Central memory CD4-positive, alpha-beta T cell (primary cell): ENCODE measurements around the gene SDCCAG8.
"Not testable (repeated sequence)": the region's sequence is repeated elsewhere in the genome, so short reads cannot be mapped to it uniquely, and the experiment has no call there.

Experiments used
- DNase-seq: peaks from one replicate; pipeline ENCODE4 v3.0.0; 2022

The SDCCAG8 gene

DNA sequence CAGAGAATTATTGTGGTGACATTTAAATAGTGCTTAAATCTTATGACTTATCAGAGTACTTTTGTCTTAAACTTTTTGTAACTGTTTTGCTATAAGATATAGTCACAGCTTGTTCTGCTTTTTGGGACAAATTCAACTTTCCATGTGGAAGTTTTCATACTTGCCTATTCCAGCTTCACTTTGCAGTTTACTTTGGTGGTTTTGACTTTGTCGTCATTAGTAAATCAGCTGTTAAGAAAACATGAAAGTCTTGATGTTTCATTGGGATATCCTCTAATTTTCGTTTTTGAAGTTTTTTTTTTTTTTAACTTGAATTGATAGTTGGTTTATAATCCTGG is 31.3 kb downstream of the SDCCAG8 start:
- DNase-seq = no peak

DNA sequence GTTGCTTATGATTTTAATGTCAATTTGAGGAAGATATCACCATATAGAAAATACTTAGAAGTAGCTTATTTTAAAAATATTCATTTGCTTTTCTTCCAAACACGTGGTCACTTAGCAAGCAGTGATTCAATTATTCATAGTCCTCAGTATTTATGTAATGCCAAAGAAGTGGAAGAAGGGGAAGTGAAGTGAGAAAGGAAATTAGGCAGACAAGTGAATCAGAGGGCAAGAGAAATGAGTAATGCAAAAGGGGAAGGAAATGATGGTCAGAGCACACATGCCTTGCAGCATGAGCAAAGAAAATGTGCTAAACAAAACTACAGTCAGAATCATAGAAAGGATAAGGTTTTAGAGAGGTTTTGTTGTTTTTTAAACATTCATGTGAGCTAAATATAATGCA is 31.8 kb downstream of the SDCCAG8 start:
- DNase-seq = no peak

DNA sequence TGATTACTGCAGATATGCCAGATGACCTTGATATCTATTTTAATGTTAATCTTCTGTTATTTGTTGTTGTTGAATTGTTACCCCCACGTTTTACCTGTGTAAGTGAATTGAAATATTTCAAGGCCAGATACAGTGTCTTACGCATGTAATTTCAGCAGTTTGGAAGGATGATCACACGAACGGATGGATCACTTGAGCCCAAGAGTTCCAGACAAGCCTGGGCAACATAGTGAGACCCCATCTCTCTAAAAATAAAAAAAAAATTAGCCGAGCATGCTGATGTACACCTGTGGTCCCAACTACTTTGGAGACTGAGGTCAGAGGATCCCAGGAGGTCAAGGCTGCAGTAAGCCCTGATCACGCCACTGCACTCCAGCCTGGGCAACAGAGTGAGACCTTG is 32.2 kb downstream of the SDCCAG8 start:
- DNase-seq = no peak

DNA sequence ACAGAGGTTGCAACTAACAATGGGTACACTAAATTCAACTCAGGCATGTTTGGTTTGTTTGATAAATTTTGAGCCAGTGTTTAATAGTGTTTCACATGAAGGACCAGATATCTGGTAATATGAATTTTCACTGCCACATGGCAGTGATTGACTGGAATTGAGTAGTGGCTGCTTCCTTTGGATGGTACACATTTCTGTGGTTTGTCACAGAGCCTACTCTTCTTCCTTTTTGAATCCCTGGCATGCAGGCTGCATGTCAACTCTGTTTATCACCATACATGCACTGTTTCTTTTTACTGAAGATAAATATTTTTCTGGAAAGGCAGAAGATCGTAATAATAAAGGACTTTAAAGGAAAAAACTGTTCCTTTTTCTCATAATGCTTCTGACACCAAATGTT is 35.5 kb downstream of the SDCCAG8 start:
- DNase-seq = no peak

DNA sequence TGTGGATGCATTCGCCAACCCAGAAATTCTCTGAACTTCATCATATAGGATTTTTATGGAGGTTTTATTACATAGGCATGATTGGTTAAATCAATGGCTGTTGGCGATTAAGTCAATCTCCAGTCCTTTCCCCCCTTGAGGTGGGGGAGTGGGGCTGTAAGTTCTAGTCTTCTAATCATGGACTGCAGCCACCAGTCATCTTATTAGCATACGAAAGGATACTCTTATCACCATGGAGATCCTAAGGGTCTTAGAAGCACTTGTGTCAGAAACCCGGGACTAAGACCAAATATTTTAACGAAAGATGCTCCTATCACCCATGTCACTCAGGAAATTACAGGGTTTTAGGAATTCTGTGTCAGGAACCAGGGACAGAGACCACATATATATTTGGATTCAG is 36.3 kb downstream of the SDCCAG8 start:
- no peak for DNase-seq

DNA sequence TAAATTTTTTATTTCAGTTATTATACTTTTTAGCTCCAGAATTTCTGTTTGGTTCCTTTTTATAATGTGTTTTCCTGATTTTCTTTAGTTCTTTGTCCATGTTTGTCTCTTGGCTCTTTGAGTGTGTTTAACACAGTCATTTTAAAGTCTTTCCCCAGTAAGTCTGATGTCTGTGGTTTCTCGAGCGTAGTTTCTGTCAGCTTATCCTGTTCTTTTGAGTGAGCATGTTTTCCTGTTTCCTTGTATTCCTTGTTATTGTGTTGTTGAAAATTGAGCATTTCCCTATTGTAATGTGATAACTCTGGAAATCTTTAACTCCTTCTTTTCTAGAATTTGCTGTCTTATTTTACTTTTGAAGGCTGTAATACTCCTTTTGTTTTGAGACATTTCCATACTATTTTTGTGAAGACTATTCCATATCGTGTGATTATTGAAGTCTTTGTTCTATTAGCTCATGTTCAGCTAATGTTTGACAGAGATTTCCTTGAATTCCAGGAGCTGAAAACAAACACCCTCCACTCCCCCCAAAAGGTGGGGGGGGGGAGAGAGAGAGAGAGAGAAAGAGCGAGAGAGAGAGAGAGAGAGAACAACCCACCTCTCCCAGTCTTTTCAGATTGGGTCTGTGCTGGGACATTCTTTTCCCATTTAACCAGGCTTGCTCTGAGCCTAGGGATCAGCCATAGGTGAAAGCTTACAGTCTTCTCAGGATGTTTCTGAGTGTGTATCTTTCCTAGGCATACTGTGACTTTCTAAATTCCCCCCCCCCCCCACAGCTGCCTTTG is 38.3 kb downstream of the SDCCAG8 start:
- no peak for DNase-seq

DNA sequence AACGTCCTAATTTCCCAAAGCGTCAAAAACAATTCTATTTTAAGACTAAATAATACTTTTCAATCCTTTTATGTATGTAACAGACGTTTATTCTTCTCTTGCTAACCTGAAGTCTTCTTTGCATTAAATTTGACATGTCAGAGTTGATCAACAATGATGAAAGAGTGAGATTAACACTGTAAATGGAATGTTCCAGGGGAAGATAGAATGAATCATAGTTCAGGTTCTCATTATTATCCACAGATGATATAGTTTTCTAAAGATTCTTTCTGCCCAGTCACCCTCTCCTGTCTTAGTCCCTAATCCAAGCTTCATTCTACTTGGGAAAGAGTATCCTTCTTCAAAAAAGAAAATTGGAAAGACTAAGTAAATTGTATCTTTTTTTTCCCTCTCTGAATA is 38.9 kb downstream of the SDCCAG8 start:
- no peak for DNase-seq

DNA sequence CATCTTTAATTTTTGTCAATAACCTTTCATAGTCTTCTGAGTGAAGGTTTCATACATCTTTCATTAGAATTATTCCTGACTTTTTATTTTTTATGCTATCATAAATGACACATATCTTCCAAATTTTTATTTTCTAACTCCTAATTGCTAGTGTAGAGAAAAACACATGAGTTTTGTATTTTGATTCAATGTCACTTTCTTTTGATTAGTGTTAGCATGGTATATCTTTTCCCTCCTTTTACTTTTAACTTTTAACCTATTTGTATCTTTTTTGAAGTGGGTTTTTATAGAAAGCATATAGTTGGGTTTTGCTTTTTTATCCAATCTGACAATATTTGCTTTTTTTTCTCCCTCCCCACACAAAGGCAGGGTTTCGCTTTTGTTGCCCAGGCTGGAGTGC is 43.2 kb downstream of the SDCCAG8 start:
- no peak for DNase-seq

DNA sequence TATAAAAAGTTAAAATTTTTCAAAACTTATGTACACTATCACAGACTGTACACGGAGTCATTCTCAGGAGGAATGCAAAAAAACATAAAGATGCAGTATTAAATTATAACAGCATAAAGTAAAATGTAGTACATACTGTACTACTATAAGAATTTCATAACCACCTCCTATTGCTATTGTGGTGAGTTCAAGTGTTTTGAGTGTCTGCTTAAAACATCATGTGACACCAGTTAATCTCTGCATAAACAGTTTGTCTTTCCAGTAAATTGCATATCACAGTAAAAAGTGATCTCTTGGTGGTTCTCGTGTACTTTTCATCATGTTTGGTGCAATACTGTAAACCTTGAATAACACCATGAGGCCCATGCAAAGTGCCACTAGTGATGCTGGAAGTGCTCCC is 45.2 kb downstream of the SDCCAG8 start:
- DNase-seq = no peak

DNA sequence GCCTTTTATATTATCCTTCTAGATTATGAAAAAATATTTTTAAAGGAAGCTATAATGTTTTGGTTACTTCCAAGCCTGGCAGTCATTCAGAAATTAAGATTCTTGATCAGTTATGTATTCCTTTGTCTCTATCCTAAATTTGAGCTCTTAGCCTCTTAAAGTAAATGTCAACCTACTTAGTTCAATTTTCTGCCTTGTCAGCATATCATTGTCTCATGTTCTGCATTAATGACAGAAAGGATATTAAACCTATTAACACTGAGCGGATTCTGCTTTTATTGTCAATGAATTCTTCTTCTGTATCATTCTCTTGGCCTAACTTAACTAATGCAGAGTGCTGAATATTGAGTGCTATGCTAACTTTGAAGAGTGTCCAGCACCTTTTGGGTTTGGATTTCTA is 56.0 kb downstream of the SDCCAG8 start:
- no peak for DNase-seq

DNA sequence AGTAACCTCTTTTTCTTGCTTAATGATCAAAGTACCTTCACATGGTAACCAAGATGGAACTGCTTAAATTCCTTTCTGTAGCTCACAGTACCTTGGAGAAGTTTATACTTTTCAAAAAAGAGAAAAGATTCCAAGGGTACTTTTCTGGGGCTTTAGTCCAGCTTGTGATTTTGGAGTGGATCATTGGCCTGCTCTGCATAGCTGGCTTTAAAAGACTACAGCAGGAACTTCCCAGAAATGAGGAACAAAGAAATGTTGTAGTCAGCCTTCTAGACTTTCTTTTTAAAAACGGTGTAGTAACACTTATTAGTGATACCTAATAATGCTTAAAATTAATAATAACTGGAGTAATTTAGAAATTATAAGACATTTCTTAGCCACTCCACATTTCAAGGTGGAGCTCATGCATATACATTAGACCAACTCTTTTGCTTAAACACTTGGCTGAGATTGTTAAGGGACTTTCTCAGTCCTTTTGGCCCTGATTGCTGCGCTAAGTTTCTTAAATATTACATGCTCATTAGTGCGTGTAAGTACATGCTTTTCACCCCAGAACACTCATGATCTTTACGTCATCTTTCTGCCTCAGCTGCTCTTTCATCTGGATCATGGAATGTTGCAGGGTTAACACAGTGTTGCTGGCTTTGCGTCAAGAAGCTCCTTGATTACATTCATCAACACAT is 57.3 kb downstream of the SDCCAG8 start:
- no peak for DNase-seq

DNA sequence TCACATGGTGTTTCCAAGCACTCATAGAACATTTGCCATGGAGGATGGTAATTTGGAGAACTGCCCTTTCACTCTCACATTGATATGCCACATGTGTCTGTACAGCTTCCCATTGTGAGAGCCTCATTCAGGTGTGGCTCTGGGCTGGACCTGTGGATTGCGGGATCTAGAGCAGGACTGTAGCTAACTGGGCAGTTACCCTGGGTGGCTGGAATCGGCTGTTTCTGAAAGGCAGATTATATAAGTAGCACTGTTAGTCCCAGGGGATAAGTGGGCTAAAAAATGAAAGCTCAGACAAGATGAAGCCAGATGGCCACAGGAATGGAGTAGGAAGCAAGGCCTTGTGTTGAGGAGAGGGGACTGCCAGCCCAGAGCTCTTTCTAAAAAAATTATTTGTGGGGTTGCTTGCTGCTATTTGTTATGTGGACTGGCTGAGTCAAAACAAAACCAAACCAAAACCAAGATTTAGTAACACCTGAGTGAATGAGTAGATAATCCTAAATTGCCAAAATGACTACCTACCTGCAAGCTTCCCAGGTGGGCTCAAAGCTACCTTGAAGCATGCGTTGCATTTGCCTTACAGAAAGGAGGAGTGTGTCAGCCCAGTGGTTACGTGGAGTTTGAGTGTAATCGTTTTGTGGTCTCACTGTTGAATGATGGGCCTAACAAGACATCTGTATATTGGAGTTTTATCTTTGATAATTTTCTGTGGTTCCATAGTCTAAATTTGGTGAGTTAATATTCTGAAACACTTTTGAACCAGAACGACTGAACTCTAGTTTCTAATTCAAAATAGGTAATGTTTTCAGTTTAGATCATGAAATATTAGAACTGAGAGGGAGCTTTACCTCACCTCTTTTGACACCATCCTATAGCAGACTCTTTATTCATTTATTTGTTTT is 58.0 kb downstream of the SDCCAG8 start:
- DNase-seq = no peak

DNA sequence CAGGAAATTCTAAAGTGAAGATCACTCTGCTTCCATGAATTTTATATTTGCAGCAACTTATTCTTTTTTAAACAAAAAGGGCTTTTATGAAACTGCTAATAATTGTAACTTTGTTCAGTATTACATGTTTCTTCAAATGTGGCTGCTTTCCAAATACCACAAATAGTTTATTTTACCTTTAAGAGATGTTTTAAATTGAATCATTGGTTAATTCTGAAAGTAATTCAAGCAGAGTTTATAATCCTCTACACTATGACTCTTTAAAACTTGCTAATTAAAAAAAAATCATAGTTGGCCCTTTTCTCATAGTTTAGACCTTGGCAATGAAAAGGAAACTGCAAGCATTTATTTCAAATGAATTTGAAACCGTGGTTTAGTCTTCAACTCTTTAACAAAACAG is 59.6 kb downstream of the SDCCAG8 start:
- no peak for DNase-seq

DNA sequence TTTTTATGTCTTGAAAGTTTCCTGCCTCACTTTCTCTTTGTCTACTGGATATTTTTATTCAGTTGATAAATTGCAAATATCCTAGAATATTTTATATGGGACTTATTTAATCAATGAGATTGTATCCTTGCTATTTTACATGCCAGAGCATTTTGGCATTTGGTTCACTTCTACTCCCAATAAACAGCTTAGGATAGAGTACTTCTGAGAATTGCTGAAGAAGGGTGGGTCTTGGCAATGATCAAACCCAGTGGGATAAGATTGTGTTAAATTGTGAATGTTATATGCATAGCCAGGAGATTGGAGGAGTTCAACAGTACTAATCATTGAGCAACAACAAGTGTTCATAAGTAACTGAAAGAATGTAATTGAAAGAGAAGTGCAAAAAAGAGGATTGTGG is 60.1 kb downstream of the SDCCAG8 start:
- no peak for DNase-seq

DNA sequence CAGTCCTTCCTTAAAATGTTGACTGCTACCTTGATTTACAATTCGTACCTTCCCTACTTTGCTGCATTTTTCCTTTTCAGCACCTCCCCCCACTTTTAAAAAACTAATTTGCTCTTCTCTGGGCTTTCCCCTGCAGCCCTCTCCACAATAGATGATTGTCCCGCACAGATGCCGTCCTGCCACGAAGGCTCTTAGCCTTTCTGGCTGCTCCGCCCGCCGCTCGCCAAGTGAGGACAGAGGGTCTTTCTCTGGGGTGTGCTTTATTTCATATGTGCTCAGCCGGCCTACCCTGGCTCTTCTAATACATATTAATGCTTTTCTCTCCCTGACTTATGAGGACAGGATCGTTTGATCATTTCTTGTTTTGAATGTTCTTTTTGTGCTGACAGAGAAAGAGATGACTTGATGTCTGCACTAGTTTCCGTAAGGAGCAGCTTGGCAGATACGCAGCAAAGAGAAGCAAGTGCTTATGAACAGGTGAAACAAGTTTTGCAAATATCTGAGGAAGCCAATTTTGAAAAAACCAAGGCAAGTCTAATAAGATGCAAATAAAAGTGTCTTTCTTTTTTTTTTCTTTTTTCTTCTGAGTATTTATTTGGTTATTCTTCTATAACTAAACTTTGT is 60.6 kb downstream of the SDCCAG8 start:
- no peak for DNase-seq

DNA sequence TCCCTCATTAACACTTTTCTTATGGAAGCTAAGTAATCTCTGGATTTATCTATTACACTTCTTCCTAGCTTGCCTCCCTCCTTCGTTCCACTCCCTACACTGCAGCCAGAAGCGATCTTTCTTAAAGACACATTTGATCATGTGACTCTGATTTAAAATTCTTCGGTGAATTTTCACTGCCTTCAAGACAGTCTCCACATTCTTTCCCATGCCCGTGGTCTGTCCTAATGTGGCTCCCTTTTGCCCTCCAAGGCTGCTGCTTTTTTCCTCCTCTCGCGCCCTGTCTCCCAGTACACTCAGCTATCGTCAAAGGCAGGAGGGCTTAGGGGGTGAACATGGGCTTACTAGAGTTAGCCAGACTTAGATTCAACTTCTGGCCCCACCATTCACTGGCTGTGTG is 64.4 kb downstream of the SDCCAG8 start:
- DNase-seq = no peak

DNA sequence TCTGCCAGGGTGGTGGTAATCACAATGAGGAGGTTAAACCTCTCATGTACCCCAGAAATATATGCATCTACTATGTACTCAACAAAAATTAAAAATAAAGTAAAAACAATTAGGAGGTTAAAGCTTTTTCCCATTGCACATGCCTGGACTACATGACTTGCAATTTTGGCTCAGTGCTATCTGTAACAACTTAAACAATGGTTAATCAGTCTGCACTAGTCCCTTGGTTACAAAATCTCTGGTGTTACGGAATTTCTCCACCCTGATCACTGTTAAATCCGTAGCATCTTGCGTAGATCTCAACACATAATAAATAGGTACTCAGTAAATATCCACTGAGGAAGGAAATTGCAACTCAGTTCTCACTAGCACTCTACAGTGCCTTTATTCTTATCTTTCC is 66.5 kb downstream of the SDCCAG8 start:
- no peak for DNase-seq

DNA sequence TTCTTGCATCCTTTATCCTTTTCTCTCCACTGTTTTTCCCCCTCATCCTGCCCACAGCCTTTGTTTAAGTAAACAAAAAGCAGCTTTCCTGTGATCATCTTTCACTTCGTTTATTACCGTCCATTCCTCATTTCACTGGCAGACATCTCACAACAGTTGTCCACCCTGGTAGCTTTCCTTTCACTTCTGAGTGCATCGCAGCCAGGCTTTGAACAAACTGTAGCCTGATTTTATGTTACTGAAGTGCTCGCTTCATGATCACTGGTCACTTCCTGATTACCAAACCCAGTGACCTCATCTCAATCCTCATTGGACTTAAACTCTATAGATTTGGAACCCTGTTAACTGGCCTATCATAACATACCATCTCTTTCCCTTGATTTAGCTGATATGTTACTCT is 67.7 kb downstream of the SDCCAG8 start:
- no peak for DNase-seq

DNA sequence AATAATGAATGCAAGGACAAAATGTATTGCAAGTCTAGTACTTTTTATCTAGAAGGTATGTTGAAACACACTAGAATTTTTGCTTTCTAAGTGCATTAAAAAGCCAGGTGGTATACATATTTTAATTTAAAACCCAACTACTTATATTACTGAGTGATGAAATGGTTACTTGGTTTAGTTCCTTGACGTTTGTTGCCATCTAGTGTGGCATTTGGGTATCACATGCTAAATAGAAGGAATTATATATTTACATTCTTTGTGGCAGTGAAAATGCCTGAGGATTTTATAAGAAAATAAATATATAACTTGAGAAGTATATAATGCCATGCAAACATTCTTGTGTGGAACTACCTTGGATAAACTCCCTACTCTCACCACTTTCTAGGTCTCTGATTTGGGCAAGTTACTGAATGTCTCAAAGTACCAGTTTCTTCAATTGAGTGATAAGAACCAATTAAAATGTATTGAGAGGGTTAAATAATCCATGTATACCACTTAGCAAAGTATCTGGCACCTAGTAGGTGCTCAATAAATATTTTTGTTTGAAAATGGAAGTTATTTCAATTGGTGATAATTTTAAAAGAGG is 69.6 kb downstream of the SDCCAG8 start:
- DNase-seq = peak; percentile 27

DNA sequence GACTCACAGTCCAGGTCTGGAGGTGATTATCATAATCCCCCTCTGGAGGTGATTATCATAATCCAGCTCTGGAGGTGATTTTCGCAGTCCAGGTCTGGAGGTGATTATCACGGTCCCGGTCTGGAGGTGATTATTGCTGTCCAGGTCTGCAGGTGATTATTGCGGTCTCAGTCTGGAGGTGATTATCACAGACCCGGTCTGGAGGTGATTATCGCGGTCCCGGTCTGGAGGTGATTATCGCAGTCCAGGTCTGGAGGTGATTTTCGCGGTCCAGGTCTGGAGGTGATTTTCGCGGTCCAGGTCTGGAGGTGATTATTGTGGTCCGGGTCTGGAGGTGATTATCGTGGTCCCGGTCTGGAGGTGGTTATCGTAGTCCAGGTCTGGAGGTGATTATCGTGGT is 76.6 kb downstream of the SDCCAG8 start:
- no peak for DNase-seq

DNA sequence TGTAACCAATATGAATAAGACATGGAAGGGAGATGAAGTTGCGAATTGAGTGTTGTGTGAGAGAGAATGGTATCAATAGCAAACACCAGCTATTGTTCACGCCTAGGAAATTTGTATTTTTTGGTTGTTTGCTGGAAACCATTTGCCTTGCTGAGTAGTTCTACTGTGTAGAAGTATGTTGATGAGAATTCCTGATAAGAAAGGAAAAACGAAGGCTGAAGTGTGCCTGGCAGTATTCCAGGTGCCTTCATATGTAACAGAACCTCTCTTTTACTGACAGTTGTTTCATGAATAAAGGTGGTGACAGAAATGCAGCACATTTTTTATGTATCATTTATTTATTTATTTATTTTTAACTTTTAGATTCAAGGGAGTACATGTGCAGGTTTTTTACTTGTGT is 79.5 kb downstream of the SDCCAG8 start:
- no peak for DNase-seq

DNA sequence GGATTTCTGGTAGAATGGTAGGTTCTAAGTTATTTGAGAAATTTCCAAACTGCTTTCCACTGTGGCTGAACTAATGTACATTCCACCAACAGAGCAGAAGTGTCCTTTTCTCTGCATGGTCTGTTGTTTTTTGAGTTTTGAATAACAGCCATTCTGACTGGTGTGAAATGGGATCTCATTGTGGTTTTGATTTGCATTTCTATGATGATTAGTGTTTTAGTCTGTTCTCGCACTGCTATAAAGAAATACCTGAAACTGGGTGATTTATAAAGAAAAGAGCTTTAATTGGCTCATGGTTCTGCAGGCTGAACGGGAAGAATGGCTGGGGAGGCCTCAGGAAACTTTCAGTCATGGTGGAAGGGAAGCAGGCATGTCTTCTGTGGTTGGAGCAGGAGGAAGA is 80.3 kb downstream of the SDCCAG8 start:
- DNase-seq = no peak

DNA sequence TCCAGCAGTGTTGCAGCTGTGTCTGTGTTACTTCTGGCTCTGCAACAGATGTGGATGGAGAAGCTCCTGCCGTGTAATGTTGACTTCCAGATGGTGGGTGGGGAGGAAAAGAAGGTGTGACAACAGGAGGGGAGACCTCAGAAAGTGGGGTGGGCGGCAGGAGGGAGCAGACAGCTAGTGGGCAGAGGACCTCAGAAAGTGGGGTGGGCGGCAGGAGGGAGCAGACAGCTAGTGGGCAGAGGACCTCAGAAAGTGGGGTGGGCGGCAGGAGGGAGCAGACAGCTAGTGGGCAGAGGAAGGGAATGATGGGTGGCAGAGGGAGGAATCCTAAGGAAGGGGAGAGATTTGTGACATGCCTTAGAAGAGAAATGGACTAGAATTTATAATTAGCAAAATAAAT is 83.0 kb downstream of the SDCCAG8 start:
- not testable (repeated sequence) for DNase-seq
